Ovary (tissue), 3 donors: ENCODE measurements around the gene WNT7A.

Experiments used
- POLR2A ChIP-seq: fragments of 450-650 bp; IDR thresholded peaks from one replicate; pipeline ENCODE4 v1.6.1; 2017; ENCODE audit warnings: antibody characterized with exemption, mild to moderate bottlenecking, moderate library complexity
- TF ChIP-seq, protein P1 (sequence below), 3 donors: fragments of 450-650 bp in 2 of 3; fragments of 200-600 bp in 1 of 3; IDR thresholded peaks; one replicate each; pipeline versions ENCODE4 v1.5.1 to v1.8.0; 2016 to 2022; ENCODE audit warnings: antibody characterized with exemption in 3 of 3, mild to moderate bottlenecking in 1 of 3
- donor health status: DM: no; HTN: no; CAD: no.

DNA sequence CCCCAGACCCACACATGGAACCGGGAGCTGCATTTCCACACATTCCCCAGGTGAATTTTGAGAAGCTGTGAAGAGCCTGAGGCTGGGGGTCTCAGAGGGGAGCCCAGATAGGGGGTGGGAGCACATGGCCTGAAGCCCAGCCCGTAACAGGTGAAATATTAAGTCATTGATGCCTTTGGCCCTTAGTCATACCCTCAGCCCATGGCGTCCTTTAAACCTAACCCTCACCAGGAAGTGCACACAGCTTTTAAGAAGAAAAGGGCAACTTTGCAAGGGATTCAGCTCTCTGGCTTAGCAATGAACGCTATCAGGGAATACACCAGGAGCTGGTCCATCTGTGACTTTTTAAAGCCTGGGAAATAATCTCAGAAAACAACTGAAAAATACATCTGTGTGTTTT lies 40.6 kb downstream of the WNT7A start:
- TF ChIP-seq, protein P1, sequence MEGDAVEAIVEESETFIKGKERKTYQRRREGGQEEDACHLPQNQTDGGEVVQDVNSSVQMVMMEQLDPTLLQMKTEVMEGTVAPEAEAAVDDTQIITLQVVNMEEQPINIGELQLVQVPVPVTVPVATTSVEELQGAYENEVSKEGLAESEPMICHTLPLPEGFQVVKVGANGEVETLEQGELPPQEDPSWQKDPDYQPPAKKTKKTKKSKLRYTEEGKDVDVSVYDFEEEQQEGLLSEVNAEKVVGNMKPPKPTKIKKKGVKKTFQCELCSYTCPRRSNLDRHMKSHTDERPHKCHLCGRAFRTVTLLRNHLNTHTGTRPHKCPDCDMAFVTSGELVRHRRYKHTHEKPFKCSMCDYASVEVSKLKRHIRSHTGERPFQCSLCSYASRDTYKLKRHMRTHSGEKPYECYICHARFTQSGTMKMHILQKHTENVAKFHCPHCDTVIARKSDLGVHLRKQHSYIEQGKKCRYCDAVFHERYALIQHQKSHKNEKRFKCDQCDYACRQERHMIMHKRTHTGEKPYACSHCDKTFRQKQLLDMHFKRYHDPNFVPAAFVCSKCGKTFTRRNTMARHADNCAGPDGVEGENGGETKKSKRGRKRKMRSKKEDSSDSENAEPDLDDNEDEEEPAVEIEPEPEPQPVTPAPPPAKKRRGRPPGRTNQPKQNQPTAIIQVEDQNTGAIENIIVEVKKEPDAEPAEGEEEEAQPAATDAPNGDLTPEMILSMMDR (IDR thresholded peaks at IDR 0.05), result no peak
- no peak for TF ChIP-seq POLR2A
